Transverse colon (tissue), 4 donors: Measurements from ENCODE around the gene SPDYE3. TPM values are rescaled to one million over a fixed set of nuclear protein-coding genes. Genes with fewer than 3 reads are reported as not detected.
"Not testable (repeated sequence)": the region's sequence is repeated elsewhere in the genome, so short reads cannot be mapped to it uniquely, and the experiment has no call there.

ENCODE experiments used
- DNase-seq: peaks from one replicate; pipeline ENCODE4 v3.0.0-alpha.2; 2019
- H3K27ac ChIP-seq, 4 donors: fragments of 200-600 bp; sonication (generic); 2 replicates each; pipeline ENCODE4 v1.5.1; 2016 to 2018; ENCODE audit warnings: inconsistent platforms in 4 of 4
- H3K27me3 ChIP-seq: fragments of 200-600 bp; sonication (generic); 2 replicates; pipeline ENCODE4 v1.5.1; 2017; ENCODE audit warnings: inconsistent platforms
- H3K36me3 ChIP-seq, 4 donors: fragments of 200-600 bp; sonication (generic); 2 replicates each; pipeline ENCODE4 v1.5.1; 2017 to 2019; ENCODE audit warnings: inconsistent platforms in 4 of 4
- H3K4me1 ChIP-seq, 4 donors: fragments of 200-600 bp; sonication (generic); 2 replicates each; pipeline ENCODE4 v1.5.1; 2017 to 2020; ENCODE audit warnings: inconsistent platforms in 4 of 4
- H3K4me3 ChIP-seq, 4 donors: fragments of 200-600 bp; sonication (generic); 1 replicate in 1 of 4; 2 replicates in 3 of 4; pipeline versions ENCODE4 v1.5.1 to v1.6.1; 2017 to 2019; ENCODE audit warnings: inconsistent platforms in 4 of 4
- H3K9me3 ChIP-seq, 2 donors: fragments of 200-600 bp; sonication (generic); 2 replicates each; pipeline ENCODE4 v1.5.1; 2017 to 2019; ENCODE audit warnings: inconsistent platforms in 2 of 2
- EP300 ChIP-seq: sonication (generic); formaldehyde crosslinking; IDR thresholded peaks from one replicate; pipeline ENCODE4 v1.6.1; 2017; ENCODE audit warnings: antibody characterized with exemption, low read depth
- POLR2A ChIP-seq: fragments of 450-650 bp; IDR thresholded peaks from one replicate; pipeline ENCODE4 v1.6.1; 2016; ENCODE audit warnings: antibody characterized with exemption, mild to moderate bottlenecking, moderate library complexity
- POLR2AphosphoS5 ChIP-seq, 3 donors: sonication (generic); formaldehyde crosslinking; IDR thresholded peaks; one replicate each; pipeline ENCODE4 v1.6.1; 2016; ENCODE audit warnings: antibody characterized with exemption in 3 of 3
- WGBS, 2 donors: methylation state at CpG; one replicate each; pipeline ENCODE4 v1.1.5; 2018; ENCODE audit warnings: low coverage in 1 of 2; 5-methylcytosine and 5-hydroxymethylcytosine counted together
- in situ Hi-C, 4 donors: fragments of 200-750 bp; cut with MboI; loops; one replicate each; pipeline versions ENCODE4 v1.15.0 to v1.15.1; 2017; ENCODE audit warnings: low sequenced_read_pairs in 3 of 4, low pct_ligation_motif_present in 1 of 4, low pct_unique_long_range_greater_than_20kb in 1 of 4
- intact Hi-C: fragments of 100-400 bp; cut with DNase I; formaldehyde crosslinking; loops from one replicate; pipeline ENCODE4 v1.15.1; 2023; ENCODE audit warnings: low total_unique reads
- total RNA-seq, 4 donors: library from RNA; depleted of rRNA; stranded (reverse); fragments of >200 nt; gene quantifications; one replicate each; pipeline ENCODE4 v1.1.0, GENCODE V29; 2016
- TF ChIP-seq, protein P1 (sequence below), 5 experiments: fragments of 200-600 bp in 3 of 5; fragments of 450-650 bp in 2 of 5; sonication (generic) in 3 of 5; IDR thresholded peaks; 1 replicate in 2 of 5; 2 replicates in 3 of 5; pipeline ENCODE4 v1.5.1; 2016 to 2017; ENCODE audit warnings: antibody characterized with exemption in 5 of 5, inconsistent platforms in 3 of 5, mild to moderate bottlenecking in 2 of 5, moderate library complexity in 1 of 5

Gene SPDYE3
- total RNA-seq, 4 donors from 2014 or later: not detected

GRCh38 chr7:100335566-100336466 lies 28.3 kb downstream of the SPDYE3 start:
- peak; percentile 94 for DNase-seq

GRCh38 chr7:100338083-100338696 lies 30.7 kb downstream of the SPDYE3 start:
- H3K27ac ChIP-seq, H3K4me3 ChIP-seq, H3K27me3 ChIP-seq, intact Hi-C loops, DNase-seq, H3K36me3 ChIP-seq, H3K9me3 ChIP-seq, in situ Hi-C loops: not testable (repeated sequence)
- WGBS, 2 donors: 88 to 91% methylated on average over 5 to 15 of the region's 15 CpGs
- peaks cover 10 to 26% (median 12%) of the 10 kb centered on the region in 4 donors for H3K4me1 ChIP-seq

More at GRCh38 chr7:100335566-100336466, 28.3 kb downstream of the SPDYE3 start:
- H3K9me3 ChIP-seq, H3K36me3 ChIP-seq, H3K27me3 ChIP-seq, in situ Hi-C loops, intact Hi-C loops: not testable (repeated sequence)
- WGBS, 2 donors: 1% methylated on average over 80 of the region's 85 CpGs; no CpG with 5 or more reads in 1 of the 2 donors
- Histone ChIP-seq H3K27ac (peak overlapping the region; percentile 96 to 99 (median 98)), H3K4me3 (peak overlapping the region; percentile 59 to 94 (median 71)), H3K4me1 (peaks cover 7 to 15% (median 11%) of the 10 kb centered on the region in 4 donors)
- TF ChIP-seq POLR2A: peak; percentile 100
- peak; percentile 98 to 99 (median 99) for TF ChIP-seq POLR2AphosphoS5 (IDR thresholded peaks at IDR 0.05)

DNA sequence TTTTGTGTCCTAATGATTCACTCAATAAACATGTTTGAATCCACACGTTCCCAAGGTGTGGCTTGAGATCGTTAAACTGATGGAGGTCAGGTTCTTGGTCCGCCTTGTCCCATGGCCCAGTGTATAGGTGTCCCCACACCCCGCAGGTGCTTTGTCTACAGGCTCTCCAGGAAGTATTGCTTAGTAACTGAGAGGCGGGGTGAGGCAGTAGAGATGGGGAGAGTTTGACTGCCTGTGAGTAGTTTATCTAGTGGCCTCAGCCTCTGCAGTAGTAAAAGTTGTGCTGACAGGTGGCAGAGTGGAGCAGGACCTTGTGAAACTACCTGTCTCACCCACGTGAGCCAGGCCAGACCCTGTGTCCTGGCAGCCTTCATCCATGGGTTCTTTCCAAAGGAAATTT lies 33.8 kb downstream of the SPDYE3 start:
- peak; percentile 59 for DNase-seq
- H3K4me1 ChIP-seq: peaks cover 7 to 28% (median 8%) of the 10 kb centered on the region in 4 donors
- in situ Hi-C loops, H3K4me3 ChIP-seq, intact Hi-C loops, H3K27me3 ChIP-seq, H3K36me3 ChIP-seq, H3K9me3 ChIP-seq: not testable (repeated sequence)
- 20 to 56% methylated on average over 1 to 6 of the region's 6 CpGs for WGBS, 2 donors
- H3K27ac ChIP-seq: peak overlapping the region in 3 of 4 donors; percentile 59 to 64 (median 62)

- intact Hi-C loops (no loop called here), in situ Hi-C loops (no loop called here)
- WGBS, 2 donors: 77% methylated on average over 6 of the region's 6 CpGs; no CpG with 5 or more reads in 1 of the 2 donors
- no peak for DNase-seq
- H3K27ac ChIP-seq: peak overlapping the region in 1 of 4 donors; percentile 12
- TF ChIP-seq POLR2A (no peak), POLR2AphosphoS5 (IDR thresholded peaks at IDR 0.05) (no peak), EP300 (no peak)
- TF ChIP-seq, protein P1, sequence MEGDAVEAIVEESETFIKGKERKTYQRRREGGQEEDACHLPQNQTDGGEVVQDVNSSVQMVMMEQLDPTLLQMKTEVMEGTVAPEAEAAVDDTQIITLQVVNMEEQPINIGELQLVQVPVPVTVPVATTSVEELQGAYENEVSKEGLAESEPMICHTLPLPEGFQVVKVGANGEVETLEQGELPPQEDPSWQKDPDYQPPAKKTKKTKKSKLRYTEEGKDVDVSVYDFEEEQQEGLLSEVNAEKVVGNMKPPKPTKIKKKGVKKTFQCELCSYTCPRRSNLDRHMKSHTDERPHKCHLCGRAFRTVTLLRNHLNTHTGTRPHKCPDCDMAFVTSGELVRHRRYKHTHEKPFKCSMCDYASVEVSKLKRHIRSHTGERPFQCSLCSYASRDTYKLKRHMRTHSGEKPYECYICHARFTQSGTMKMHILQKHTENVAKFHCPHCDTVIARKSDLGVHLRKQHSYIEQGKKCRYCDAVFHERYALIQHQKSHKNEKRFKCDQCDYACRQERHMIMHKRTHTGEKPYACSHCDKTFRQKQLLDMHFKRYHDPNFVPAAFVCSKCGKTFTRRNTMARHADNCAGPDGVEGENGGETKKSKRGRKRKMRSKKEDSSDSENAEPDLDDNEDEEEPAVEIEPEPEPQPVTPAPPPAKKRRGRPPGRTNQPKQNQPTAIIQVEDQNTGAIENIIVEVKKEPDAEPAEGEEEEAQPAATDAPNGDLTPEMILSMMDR (IDR thresholded peaks at IDR 0.05): no peak
- H3K4me3 ChIP-seq: no peak overlapping the region
- peaks cover 0 to 19% (median 2%) of the 10 kb centered on the region in 4 donors for H3K4me1 ChIP-seq
- H3K9me3 ChIP-seq: no peaks in the 10 kb centered on the region
- no peaks in the 10 kb centered on the region for H3K27me3 ChIP-seq
- H3K36me3 ChIP-seq: peaks cover 0 to 21% (median 10%) of the 10 kb centered on the region in 4 donors
These were observed 35.3 kb downstream of the SPDYE3 start for GRCh38 chr7:100342765-100343164.

GRCh38 chr7:100344124-100344559 lies 36.6 kb downstream of the SPDYE3 start:
- DNase-seq, H3K27me3 ChIP-seq, H3K4me3 ChIP-seq, intact Hi-C loops, H3K9me3 ChIP-seq, in situ Hi-C loops: not testable (repeated sequence)
- H3K36me3 ChIP-seq: peaks cover 0 to 29% (median 12%) of the 10 kb centered on the region in 4 donors
- H3K4me1 ChIP-seq: peaks cover 0 to 17% (median 2%) of the 10 kb centered on the region in 4 donors
- WGBS, 2 donors: 86% methylated on average over 2 to 4 of the region's 4 CpGs
- H3K27ac ChIP-seq: peak overlapping the region in 3 of 4 donors; percentile 38 to 66 (median 66)
